NCI-H1694 treated with DMSO at 0.1 percent for 48 hours (cell line): ENCODE results near the gene VTN.
A peak's percentile ranks its signal among the peaks of the same experiment; 100 is the strongest.
"Not testable (repeated sequence)": the region's sequence is repeated elsewhere in the genome, so short reads cannot be mapped to it uniquely, and the experiment has no call there.

Source experiments
- DNase-seq: peaks from one replicate; lab custom pipeline; 2025; lab: John Stamatoyannopoulos, UW

Gene VTN

GRCh38 chr17:28342313-28342712, 27.8 kb downstream of the VTN start:
- DNase-seq = no peak

DNA sequence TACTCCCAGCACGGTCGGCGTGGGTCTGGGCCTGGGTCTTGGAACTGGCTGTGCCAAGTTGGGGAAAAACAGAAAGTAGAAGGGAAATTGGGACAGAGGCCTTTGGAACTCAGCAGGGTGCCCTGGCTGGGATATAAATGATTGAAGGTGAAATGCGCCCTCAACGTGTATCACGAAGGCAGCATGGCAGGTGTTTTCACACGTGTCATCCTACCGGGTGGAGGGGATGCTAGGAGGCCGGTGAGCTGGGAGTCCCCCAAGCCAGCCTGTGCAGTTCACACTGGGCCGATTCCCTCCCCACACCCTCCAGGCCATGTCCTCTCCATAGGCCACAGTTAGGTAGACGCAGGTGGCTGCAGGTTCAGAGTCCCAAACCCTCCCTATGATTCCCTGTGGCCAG, 28.6 kb downstream of the VTN start:
- no peak for DNase-seq

- DNase-seq = no peak
Measured at GRCh38 chr17:28340374-28340773, 29.7 kb downstream of the VTN start.

DNA sequence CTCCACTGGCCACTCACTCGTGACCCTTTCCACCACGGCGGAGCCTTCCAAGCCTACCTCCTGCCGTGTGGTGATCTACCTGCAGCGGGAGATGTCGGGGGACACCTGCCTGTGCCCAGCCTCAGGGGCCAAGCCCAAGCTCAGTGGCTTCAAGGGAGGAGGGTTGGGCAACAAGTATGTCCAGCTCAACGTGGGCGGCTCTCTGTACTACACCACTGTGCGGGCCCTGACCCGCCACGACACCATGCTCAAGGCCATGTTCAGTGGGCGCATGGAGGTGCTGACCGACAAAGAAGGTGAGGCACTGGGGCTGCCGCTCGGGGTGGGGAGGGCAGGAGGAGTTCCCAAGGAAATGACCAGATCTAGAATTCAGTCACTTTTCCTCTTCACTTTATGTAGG, 30.7 kb downstream of the VTN start:
- DNase-seq = no peak

GRCh38 chr17:28338769-28339212, 31.3 kb downstream of the VTN start:
- not testable (repeated sequence) for DNase-seq

DNA sequence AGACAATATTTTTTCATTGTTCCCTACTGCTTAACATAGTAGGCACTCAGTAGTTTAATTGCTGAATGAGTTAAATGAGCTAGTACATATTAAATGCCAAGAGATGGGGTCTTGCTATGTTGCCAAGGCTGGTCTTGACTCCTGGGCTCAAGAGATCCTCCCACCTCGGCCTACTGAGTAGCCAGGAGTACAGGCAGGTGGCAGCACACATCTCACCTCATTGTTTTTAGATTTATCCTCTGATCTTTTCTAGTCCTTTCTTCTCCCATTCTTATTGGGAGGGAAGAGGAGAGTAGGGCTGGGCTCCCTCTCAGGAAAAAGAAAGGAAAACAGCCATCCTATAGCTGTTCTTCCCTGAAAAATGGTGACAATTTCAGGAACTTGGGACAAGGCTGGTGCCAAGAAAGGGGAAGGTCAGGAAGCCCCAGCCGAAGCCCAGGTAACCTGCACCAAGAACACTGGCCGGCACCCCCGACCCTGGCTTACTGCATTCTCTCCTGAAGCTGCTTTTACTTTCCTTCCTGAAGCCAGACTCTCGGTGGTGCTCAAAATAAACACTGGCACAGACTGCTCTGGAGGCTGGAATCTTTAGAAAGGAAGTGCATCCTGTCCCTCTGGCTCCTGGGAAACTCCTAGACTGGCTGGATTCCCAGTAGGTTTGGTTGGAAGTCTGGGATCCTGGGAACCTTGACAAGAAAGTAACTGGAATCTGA, 31.9 kb downstream of the VTN start:
- DNase-seq = no peak

- peak; percentile 7 for DNase-seq
Measured at GRCh38 chr17:28335959-28336871, 33.9 kb downstream of the VTN start.

DNA sequence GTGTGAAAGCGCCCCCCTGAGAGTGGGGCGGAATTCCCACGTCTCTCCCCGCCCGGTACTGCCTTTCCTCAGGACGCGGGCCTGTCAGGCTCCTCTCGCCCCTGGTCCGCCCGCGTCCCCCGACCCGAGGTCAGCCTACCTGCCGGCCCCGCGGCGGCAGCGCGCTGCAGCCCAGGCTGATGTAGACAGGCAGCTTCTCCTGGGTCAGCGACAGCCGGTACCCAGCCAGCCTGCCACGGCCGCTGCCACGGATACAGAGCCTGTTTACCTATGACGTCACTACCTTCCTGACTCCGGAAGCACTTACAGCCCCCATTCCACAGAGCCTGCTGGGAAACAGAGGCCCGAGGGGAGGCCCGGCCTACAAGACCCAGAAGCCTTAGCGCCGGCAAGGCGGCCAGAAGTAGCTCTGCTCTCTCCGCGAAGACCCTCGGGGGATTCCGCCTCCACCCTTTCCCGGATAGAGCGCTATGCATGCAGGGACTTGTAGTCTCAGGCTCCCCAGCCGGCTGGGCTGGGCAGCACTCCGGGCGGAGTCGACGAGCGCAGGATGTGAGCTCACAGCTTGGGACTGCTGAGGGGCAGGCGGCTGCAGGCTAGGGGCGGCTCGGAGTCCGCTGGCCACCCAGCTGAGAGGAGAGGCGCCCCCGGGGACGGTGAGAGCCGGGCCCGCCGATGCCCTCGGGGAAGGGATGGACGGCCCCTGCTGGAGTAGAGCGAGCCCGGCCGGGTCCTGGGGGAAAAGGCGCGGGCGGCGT, 34.7 kb downstream of the VTN start, which contains the start of the genes IFT20 and TNFAIP1:
IFT20 (minus strand) TSS at position 272 of the 758 bp plus-strand sequence. CDS start 3,487 bp downstream, outside the sequence.
TNFAIP1 (plus strand) TSS at position 561 of the 758 bp plus-strand sequence. CDS start 3,761 bp downstream, outside the sequence.
- DNase-seq = peak; percentile 99

GRCh38 chr17:28334666-28335200, 35.4 kb downstream of the VTN start:
- no peak for DNase-seq

GRCh38 chr17:28334171-28334570, 35.9 kb downstream of the VTN start:
- DNase-seq = no peak

DNA sequence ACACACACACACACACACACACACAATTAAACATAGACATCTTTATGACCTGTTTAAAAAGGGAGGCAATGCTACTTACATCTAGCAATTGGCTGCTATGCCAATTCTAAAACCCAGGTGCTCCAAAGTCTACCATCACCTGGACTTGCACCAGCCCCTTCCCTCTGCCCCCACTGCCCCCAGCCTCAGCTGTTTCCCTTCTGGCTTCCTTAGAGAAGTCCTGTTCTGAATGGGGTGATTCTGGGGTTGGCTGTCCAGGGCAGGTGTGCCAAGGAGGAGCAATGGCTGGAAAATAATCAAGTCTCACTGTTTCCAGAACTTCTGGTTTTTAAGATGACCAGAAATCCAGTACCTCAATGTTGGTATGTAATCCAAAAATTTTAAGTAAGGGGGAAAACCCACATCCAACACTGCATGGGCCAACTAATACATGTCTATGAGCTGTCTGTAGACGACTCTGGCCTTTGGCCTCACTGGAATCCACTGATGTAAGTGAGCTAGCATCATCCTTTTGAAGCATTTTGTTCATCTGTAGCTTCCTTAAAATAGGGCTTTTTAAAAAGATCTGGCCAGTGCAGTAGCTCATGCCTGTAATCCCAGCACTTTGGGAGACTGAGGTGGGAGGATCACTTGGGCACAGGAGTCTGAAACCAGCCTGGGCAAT, 36.9 kb downstream of the VTN start:
- no peak for DNase-seq

DNA sequence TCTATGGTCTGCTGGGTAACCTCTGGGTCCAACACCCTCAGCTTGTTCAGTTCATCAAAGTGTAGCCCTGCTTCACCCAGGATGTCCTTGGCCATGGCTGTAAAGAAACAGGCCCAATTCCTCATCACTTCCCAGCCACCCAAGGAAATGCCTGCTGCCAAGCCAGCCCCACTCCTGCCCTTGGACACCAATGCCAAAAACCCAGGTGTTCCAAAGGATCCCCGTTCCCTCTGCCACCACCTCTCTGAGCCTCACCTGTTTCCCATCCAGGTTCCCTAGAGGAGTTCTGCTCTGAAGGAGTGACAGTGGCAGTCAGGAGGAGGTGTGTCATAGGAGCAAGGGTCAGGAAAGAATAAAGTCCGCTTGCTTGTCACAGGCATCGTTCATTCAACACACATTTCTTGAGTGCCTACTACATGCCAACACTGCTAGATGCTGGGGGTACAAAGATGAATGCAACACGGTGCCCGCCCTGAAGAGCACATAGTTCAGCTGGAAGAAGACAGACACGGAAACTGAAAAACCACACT, 38.2 kb downstream of the VTN start:
- no peak for DNase-seq

DNA sequence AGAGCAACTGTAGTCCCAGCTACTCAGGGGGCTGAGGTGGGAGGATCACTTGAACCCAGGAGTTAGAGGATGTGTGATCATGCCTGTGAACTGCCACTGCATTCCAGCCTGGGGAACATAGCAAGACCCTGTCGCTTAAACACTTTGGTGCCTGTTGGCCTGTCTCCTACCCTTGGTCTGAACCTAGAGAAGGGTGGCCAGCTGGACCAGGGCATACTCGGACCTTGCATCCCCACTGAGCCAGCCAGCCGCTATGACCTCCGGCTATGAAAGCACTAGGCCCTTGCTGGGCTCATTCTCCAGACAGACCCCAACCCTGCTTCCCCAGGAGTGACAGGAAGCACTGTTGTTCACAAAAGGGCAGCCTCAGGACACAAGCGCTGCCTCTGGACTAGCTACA, 39.4 kb downstream of the VTN start:
- DNase-seq = no peak

GRCh38 chr17:28328325-28328724, 41.8 kb downstream of the VTN start:
- DNase-seq = no peak

GRCh38 chr17:28327709-28328108, 42.4 kb downstream of the VTN start:
- no peak for DNase-seq

DNA sequence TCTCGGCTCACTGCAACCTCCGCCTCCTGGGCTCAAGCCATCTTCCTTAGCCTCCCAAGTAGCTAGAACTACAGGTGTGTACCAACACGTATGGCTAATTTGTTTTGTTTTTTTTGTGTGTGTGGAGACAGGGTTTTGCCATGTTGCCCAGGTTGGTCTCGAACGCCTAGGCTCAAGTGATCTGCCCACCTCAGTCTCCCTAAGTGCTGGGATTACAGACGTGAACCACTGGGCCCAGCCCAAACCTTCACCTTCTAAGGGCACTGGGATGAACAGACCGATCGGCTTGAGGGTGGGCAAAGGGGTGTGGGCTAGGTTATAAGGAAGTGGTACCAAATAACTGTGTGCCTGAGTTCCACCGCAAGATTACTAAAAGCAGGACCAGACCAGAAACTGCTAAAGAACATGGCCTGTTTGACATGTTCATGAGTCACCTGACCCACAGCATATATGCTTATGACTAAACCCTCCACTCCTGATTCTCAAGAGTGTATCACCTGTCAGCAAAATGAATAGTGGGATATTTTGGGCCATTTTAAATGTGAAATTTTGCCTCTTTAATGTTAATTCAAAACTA, 43.0 kb downstream of the VTN start:
- no peak for DNase-seq

- no peak for DNase-seq
Measured at GRCh38 chr17:28326114-28326513, 44.0 kb downstream of the VTN start.

- no peak for DNase-seq
Measured at GRCh38 chr17:28325211-28325610, 44.9 kb downstream of the VTN start.

DNA sequence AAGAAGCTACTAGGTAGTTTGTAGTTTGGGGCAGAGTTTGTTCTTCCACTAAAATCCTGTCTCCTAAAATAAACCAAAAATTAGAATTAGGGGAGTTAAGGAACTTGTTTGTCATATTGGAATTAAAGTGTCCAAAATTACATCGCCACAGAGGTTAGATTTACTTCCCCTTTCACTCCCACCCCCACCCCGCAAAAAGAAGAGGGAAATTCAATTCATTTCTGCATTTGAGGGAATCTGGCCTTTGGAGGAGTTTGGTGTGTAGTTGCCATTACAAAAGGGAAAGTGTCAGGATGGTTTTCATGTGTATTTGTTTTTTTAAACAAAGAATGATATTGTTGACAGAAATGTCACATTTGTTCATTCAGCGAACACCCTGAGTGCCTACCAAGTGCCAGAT, 45.3 kb downstream of the VTN start:
- DNase-seq = no peak

GRCh38 chr17:28324267-28324745, 45.8 kb downstream of the VTN start:
- no peak for DNase-seq
